ENCODE results near the gene LDHD.

LDHD gene

GRCh38 chr16:75114179-75114945, 2.2 kb downstream of the LDHD start:
- DNase-seq = no peak

- no peak for DNase-seq
These were observed 2.9 kb downstream of the LDHD start for GRCh38 chr16:75113541-75114121.

GRCh38 chr16:75112734-75113491, 3.7 kb downstream of the LDHD start:
- no peak for DNase-seq

GRCh38 chr16:75111961-75112733, 4.4 kb downstream of the LDHD start:
- no peak for DNase-seq

GRCh38 chr16:75111514-75111940, 5.1 kb downstream of the LDHD start:
- DNase-seq = no peak

- DNase-seq = peak; percentile 90
These were observed 5.7 kb downstream of the LDHD start for GRCh38 chr16:75110637-75111513.

GRCh38 chr16:75109732-75110243, 6.8 kb downstream of the LDHD start:
- no peak for DNase-seq

- DNase-seq = peak; percentile 70
These were observed 7.5 kb downstream of the LDHD start for GRCh38 chr16:75108792-75109731.

- DNase-seq = no peak
These were observed 9.1 kb downstream of the LDHD start for GRCh38 chr16:75107505-75107904.

- no peak for DNase-seq
These were observed 10.0 kb downstream of the LDHD start for GRCh38 chr16:75106351-75107274.

- DNase-seq = no peak
These were observed 11.1 kb downstream of the LDHD start for GRCh38 chr16:75105306-75106061.

- DNase-seq = no peak
These were observed 11.7 kb downstream of the LDHD start for GRCh38 chr16:75104836-75105235.

GRCh38 chr16:75103994-75104393, 12.6 kb downstream of the LDHD start:
- DNase-seq = no peak

GRCh38 chr16:75102595-75102994, 14.0 kb downstream of the LDHD start:
- DNase-seq = no peak

GRCh38 chr16:75101635-75102034, 14.9 kb downstream of the LDHD start:
- no peak for DNase-seq

- no peak for DNase-seq
These were observed 16.0 kb downstream of the LDHD start for GRCh38 chr16:75100603-75100990.

GRCh38 chr16:75099738-75100602, 16.6 kb downstream of the LDHD start:
- no peak for DNase-seq
